Testis (tissue), 3 donors: Measurements from ENCODE around the gene GFPT2. TPM values are rescaled to one million over a fixed set of nuclear protein-coding genes. Genes with fewer than 3 reads are reported as not detected.

Source experiments
- DNase-seq: peaks from one replicate; pipeline ENCODE4 v3.0.0-alpha.2; 2019
- H3K27ac ChIP-seq, 2 donors: fragments of 200-600 bp; sonication (generic); one replicate each; pipeline ENCODE4 v1.5.1; 2019
- H3K27me3 ChIP-seq: fragments of 200-600 bp; sonication (generic); one replicate; pipeline ENCODE4 v1.5.1; 2019
- H3K36me3 ChIP-seq: fragments of 200-600 bp; sonication (generic); one replicate; pipeline ENCODE4 v1.5.1; 2017; ENCODE audit warnings: low read depth; ENCODE audit errors: missing control alignments
- H3K4me1 ChIP-seq: fragments of 200-600 bp; sonication (generic); one replicate; pipeline ENCODE4 v1.5.1; 2019
- H3K4me3 ChIP-seq, 2 donors: fragments of 200-600 bp; sonication (generic); one replicate each; pipeline ENCODE4 v1.5.1; 2017 to 2019
- H3K9me3 ChIP-seq: fragments of 200-600 bp; sonication (generic); one replicate; pipeline ENCODE4 v1.5.1; 2017
- POLR2A ChIP-seq: fragments of 450-650 bp; IDR thresholded peaks from one replicate; pipeline ENCODE4 v1.6.1; 2017; ENCODE audit warnings: antibody characterized with exemption, mild to moderate bottlenecking, moderate library complexity
- WGBS, 2 donors: methylation state at CpG; one replicate each; pipeline ENCODE4 v1.1.5; 2018; 5-methylcytosine and 5-hydroxymethylcytosine counted together
- intact Hi-C: fragments of 100-400 bp; cut with DNase I; formaldehyde crosslinking; loops from one replicate; pipeline ENCODE4 v1.15.1; 2023; ENCODE audit warnings: low total_unique reads
- polyA plus RNA-seq: library from polyadenylated mRNA; stranded (reverse); fragments of 350-450 nt; fragmentation: Illumina TruSeq; extraction: RNeasy Lipid Tissue Mini Kit (QIAGEN cat#74804); gene quantifications from one replicate; pipeline ENCODE4 v1.2.3, GENCODE V29; 2014; ENCODE audit warnings: low read depth, low replicate concordance; ENCODE audit not compliant: insufficient read depth
- total RNA-seq, 2 donors: library from RNA; depleted of rRNA; stranded (reverse); fragments of >200 nt; gene quantifications; one replicate each; pipeline ENCODE4 v1.2.3, GENCODE V29; 2016
- TF ChIP-seq, protein P1 (sequence below), 3 experiments: fragments of 450-650 bp in 2 of 3; fragments of 200-600 bp in 1 of 3; sonication (generic) in 1 of 3; IDR thresholded peaks; one replicate each; pipeline ENCODE4 v1.5.1; 2016 to 2019; ENCODE audit warnings: antibody characterized with exemption in 3 of 3, mild to moderate bottlenecking in 2 of 3, moderate library complexity in 1 of 3

Gene GFPT2
- total and polyA plus RNA-seq, 3 donors from 2014 or later, result 17.6 to 21.7 (median 17.9) TPM

DNA sequence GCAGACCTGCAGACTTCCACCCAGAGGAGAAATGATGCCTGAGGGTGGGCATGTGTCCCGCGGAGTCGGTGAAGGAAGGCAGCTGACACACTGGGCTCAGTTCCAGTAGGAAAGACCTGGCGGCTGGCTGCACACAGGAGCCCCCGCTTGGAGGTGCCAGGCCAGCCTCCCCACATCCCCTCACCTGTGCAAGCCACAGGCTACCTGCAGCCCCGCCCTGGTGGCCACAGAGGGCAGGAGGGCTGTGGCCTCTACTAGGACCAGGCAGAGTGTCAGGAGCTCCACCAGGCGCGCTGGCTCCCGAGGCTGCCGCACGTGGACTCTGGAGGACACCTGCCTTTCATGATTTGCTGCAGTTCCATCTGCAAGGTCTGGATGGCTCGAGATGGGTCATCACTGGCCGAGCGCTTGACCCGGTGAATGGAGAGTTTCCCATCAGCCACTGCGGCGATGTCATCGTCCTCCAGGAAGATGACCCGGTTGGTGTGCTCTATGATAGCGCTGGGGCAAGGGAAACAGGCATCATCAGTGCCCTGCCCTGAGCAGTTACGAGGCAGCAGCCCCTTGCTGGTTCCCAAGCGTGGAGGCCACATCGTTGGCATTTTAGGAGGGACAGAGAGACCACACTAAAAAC lies 34.6 kb downstream of the GFPT2 start:
- Histone ChIP-seq H3K4me1 (no peaks in the 10 kb centered on the region), H3K9me3 (no peaks in the 10 kb centered on the region), H3K27me3 (no peaks in the 10 kb centered on the region), H3K4me3 (no peak overlapping the region), H3K27ac (no peak overlapping the region), H3K36me3 (no peaks in the 10 kb centered on the region)
- DNase-seq, result no peak
- TF ChIP-seq, protein P1, sequence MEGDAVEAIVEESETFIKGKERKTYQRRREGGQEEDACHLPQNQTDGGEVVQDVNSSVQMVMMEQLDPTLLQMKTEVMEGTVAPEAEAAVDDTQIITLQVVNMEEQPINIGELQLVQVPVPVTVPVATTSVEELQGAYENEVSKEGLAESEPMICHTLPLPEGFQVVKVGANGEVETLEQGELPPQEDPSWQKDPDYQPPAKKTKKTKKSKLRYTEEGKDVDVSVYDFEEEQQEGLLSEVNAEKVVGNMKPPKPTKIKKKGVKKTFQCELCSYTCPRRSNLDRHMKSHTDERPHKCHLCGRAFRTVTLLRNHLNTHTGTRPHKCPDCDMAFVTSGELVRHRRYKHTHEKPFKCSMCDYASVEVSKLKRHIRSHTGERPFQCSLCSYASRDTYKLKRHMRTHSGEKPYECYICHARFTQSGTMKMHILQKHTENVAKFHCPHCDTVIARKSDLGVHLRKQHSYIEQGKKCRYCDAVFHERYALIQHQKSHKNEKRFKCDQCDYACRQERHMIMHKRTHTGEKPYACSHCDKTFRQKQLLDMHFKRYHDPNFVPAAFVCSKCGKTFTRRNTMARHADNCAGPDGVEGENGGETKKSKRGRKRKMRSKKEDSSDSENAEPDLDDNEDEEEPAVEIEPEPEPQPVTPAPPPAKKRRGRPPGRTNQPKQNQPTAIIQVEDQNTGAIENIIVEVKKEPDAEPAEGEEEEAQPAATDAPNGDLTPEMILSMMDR (IDR thresholded peaks at IDR 0.05), result no peak
- TF ChIP-seq POLR2A, result no peak
- WGBS, 2 donors, result 95 to 96% methylated on average over 9 to 23 of the region's 23 CpGs
- intact Hi-C loops, result no loop called here

DNA sequence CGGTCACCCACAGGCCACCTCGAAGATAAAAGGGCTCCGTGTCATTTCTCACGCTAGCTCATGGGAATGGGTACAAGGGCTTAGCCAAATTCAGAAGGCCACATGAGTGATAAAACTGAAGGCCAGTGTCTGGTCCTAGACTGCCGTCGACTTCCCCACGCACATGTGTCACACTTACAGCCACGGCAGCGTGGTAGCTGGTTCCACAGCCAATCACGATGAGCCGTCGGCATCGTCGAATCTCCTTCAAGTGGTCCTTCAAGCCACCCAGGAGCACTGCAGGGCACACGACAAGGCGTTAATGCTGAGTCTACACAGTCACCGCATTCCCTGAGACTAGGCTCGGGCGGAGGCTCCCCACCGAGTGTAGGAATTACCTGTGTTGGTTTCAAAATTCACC lies 36.5 kb downstream of the GFPT2 start:
- intact Hi-C loops, result no loop called here
- DNase-seq, result no peak
- WGBS, 2 donors, result 93 to 94% methylated on average over 20 of the region's 20 CpGs
- Histone ChIP-seq H3K27ac (no peak overlapping the region), H3K4me1 (no peaks in the 10 kb centered on the region), H3K36me3 (no peaks in the 10 kb centered on the region), H3K9me3 (no peaks in the 10 kb centered on the region), H3K27me3 (no peaks in the 10 kb centered on the region), H3K4me3 (no peak overlapping the region)
- no peak for TF ChIP-seq POLR2A
- TF ChIP-seq, protein P1 (IDR thresholded peaks at IDR 0.05), result no peak

DNA sequence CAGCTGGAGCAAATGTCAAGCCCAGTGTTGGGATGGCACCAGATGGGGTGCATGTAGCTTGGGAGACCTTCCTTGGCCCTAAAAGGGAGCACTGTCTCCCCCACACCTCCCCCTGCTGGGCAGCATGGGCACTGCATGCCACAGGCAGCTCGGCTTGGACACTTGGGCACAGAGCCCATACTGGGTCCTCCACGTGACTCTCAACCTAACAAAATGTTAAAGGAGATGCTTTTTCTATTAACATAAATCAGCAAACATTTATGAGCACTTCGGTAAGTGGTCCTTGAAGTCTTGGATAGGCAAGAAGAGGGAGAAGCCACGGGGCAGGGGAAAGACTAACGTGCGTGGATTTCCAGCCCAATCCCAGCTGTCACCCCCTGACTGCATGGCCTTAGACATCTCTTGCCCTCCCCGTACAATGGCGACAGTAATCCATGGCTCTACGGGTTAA lies 37.3 kb downstream of the GFPT2 start:
- Histone ChIP-seq H3K36me3 (no peaks in the 10 kb centered on the region), H3K27me3 (no peaks in the 10 kb centered on the region), H3K27ac (no peak overlapping the region), H3K4me3 (no peak overlapping the region), H3K4me1 (no peaks in the 10 kb centered on the region), H3K9me3 (no peaks in the 10 kb centered on the region)
- intact Hi-C loops, result no loop called here
- DNase-seq, result peak; percentile 77
- no peak for TF ChIP-seq POLR2A
- TF ChIP-seq, protein P1 (IDR thresholded peaks at IDR 0.05), result peak; percentile 70 to 91 (median 77)
- WGBS, 2 donors, result 72% methylated on average over 9 of the region's 9 CpGs

DNA sequence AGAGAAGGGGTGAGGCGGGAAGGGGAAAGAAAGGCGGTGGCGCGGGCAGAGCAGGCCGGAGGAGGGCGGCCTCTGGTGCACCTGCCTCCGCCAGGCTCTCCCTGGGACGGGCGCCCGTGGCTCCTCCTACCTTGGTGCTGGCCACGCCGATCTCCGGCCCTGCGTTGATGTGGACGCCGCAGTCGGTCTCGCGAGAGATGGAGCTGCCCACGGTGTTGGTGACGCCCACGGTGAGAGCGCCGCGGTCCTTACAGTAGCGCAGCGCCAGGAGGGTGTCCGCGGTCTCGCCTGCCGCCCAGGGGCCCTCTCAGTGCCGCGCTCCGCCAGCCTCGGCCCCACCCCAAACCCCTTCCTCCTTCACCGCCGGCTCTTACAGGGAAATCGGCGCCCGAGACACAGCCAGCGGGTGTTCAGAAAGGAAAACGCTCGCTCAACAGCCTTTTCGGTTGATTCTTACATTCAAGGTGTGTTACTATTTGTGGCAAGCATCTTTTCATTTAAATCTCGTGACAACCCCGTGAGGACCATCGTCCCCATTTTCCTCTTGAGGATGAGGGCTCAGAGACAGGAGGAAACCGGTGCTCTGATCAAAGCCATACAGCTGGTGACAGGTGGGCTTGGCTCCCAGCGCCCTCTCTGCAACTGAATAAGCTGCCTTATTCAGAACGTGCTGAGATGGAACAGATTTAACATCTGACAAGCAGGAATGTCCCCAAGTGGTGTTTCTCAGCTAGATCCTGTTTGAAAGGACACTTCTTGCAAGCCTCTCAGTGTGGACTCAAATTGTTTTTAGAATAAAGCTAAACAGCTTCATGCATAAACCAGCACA lies 39.2 kb downstream of the GFPT2 start:
- Histone ChIP-seq H3K36me3 (no peaks in the 10 kb centered on the region), H3K27me3 (no peaks in the 10 kb centered on the region), H3K9me3 (no peaks in the 10 kb centered on the region), H3K4me1 (no peaks in the 10 kb centered on the region), H3K27ac (no peak overlapping the region), H3K4me3 (peak overlapping the region; percentile 31 to 53)
- peak; percentile 60 for DNase-seq
- no peak for TF ChIP-seq POLR2A
- TF ChIP-seq, protein P1 (IDR thresholded peaks at IDR 0.05), result no peak
- 75 to 86% methylated on average over 38 to 50 of the region's 50 CpGs for WGBS, 2 donors
- intact Hi-C loops, result no loop called here
